ENCODE data around the gene SCYGR6.
"Not testable (repeated sequence)": the region's sequence is repeated elsewhere in the genome, so short reads cannot be mapped to it uniquely, and the experiment has no call there.

SCYGR6 gene

GRCh38 chr2:227724394-227725039 lies at the start of gene SCYGR6:
Gene SCYGR6, minus strand, starts transcription at chr2:227724757. Its CDS starts 0 bp downstream, at chr2:227724757.
- no peak for DNase-seq

DNA sequence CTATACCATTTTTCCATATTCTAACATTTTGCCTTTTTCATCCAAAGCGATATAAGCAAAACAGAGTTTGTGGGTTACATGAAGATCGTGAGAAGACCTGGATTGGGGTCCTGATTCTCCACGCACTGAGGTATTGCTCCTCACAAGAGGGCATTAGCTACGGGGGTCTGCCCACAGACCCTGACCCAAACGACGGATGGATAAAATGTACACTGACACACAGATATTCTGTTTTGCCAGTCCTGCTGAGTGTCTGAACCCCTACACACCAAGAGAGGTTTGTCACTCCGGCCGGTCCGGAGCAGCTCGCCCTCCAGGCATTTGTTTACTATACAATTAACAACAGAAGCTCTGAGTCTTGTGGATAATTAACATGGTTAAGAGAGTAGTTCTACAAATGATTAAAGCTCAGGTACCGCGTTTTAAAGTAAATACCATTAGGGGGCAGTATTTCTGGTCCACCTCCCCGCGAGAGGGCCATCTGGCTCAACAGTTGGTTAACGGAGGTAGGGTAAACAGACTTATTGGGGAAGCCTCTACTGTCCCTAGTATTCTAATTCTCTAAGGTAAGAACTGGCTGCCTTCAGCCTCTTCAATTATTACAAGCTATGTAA lies 49.6 kb upstream of the SCYGR6 start:
- DNase-seq, result no peak

DNA sequence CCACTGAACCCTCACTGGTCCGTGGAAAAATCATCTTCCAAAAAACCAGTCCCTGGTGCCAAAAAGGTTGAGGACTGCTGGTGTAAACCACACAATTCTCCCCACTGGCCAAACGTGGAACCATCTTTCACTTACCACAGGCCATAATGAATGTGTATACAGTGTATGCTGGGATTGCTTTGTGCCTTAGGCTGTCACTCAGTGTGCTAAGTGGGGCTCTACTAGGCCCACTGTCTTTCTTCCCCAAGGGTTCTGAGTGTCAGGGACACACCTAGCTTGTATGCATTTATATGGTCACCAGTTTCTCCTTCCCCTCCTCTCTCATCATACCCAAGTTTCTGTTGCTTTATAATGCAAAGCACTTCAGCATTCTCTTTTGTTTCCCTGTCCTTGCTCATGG lies 48.4 kb upstream of the SCYGR6 start:
- DNase-seq, result no peak

- DNase-seq, result no peak
Measured at GRCh38 chr2:227772197-227772661, 47.7 kb upstream of the SCYGR6 start.

GRCh38 chr2:227767830-227768229 lies 43.3 kb upstream of the SCYGR6 start:
- DNase-seq, result no peak

GRCh38 chr2:227766373-227766883 lies 41.9 kb upstream of the SCYGR6 start:
- no peak for DNase-seq

DNA sequence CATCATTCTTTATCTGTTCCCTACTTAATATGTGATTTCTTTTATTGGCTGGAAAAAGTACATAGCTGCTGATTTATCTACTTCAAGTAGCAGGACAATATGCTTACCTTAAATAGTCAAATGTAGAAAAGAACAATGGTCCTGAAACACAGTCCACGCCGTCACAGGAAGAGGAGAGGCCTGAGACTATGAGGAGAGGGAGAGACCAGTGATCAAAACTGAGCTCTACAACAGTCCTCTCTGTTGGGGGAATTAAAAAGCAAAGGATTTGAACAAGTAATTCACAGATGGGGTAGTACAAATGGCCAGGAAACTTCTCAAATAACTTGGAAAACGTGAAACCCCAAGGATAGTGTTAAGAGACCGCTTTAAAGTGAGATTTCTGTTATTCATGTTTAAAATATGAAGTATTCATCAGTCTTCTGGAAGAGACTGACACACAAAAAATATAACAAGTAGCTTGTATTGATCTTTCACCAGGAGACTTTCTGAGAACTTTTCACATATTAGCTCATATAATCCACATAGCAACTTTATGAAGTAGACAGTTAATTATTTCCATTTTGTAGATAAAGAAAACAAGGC lies 41.3 kb upstream of the SCYGR6 start:
- no peak for DNase-seq

DNA sequence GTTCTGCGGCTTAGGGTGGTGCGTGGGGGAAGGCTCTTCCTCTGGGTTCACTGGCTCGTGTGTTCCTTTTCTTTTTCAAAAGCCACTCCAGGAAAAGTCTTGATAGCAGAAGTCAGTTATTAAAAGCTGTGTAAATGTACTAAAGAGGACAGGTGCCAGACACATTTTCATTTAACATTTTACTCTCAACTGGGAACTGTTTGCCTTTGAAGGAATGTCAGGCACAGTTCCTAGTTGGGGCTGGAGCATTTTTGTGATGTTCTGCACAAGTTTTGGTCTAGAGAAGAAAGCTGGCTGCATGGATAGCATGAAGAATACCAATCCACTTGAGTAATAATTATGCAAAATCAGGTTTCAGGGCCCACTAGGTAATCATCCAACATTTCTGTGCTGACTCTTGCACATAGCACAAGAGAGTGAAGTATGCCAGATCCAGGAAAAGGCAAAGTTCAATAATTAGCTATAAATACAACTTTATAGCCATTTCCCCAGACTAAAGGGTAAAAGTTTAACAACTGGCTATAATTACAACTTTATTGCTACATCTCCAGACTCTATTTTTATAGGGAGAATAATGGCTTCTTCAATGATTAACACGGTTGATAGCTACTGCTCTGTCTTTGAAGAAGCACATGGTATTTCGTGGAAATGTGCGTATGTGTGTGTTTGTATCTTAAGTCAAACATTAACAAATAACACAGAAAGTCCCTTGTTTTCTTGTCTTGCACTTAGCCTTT lies 37.4 kb upstream of the SCYGR6 start:
- DNase-seq, result no peak

- no peak for DNase-seq
Measured at GRCh38 chr2:227759411-227760118, 35.0 kb upstream of the SCYGR6 start.

DNA sequence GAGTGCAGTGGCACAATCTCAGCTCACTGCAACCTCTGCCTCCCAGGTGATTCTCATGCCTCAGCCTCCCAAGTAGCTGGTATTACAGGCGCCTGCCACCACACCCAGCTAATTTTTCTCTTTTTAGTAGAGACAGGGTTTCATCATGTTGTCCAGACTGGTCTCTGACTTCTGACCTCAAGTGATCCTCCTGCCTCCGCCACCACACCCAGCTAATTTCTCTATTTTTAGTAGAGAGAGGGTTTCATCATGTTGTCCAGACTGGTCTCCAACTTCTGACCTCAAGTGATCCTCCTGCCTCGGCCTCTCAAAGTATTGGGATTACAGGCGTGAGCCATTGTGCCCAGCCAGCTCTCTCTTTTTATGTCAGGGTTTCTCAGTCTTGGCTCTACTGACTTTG lies 31.7 kb upstream of the SCYGR6 start:
- not testable (repeated sequence) for DNase-seq

DNA sequence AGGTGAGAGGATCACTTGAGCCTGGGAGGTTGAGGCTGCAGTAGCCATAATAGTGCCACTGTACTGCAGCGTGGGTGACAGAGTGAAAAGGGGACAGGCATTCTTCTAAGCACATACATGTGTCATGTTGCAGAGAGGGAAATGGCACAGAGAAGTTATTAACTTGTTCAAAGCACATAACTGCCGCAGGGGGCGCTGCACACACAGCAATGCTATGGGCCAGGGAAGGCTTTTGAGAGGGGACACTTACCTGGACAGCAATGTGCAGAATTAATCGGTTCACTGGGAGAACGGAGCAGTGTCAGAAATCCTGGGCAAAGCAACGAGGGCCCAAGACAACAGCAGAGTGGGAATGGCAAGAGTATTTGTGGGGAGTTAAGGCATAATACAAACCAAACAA lies 23.5 kb upstream of the SCYGR6 start:
- DNase-seq, result no peak

GRCh38 chr2:227745594-227745993 lies 21.0 kb upstream of the SCYGR6 start, which contains the start of gene SCYGR8:
Gene SCYGR8, plus strand, starts transcription at chr2:227745894. Its CDS starts 0 bp downstream, at chr2:227745894.
- no peak for DNase-seq

DNA sequence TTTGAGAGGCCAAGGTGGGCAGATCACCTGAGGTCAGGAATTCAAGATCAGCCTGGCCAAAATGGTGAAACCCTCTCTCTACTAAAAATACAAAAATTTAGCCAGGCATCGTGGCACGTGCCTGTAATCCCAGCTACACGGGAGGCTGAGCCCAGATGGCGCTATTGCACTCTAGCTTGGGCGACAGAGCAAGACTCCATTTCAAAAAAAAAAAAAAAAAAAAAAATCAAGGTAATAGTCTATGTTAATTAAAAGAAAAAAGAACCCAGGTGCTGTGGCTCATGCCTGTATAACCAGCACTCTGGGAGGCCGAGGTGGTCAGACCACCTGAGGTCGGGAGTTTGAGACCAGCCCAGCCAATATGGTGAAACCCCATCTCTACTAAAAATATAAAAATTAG lies 16.1 kb upstream of the SCYGR6 start:
- DNase-seq, result not testable (repeated sequence)

DNA sequence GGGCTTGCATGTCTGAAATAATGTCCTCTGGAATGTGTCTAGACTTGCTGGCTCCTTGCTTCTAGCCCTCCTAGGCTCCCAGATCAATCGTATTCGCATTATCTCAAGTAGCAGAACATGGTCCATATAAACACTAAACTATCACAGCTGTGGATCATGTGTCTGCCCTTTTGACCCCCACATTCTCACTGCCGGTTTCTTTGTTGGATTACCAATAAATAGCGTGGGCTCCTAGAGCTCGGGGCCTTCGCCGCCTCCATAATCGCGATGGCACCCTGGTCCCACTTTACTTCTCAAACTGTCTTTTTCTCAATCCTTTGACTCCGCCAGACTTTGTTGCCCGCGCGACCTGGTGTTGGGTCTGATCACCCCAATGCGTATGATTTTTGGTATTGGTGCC lies 14.8 kb upstream of the SCYGR6 start:
- no peak for DNase-seq

GRCh38 chr2:227728035-227728434 lies 3.5 kb upstream of the SCYGR6 start, which contains the start of gene SCYGR7:
Gene SCYGR7, plus strand, starts transcription at chr2:227728335. Its CDS starts 0 bp downstream, at chr2:227728335.
- no peak for DNase-seq

- not testable (repeated sequence) for DNase-seq
Measured at GRCh38 chr2:227722821-227723220, 1.7 kb downstream of the SCYGR6 start.

GRCh38 chr2:227720680-227721079 lies 3.9 kb downstream of the SCYGR6 start:
- DNase-seq, result no peak

DNA sequence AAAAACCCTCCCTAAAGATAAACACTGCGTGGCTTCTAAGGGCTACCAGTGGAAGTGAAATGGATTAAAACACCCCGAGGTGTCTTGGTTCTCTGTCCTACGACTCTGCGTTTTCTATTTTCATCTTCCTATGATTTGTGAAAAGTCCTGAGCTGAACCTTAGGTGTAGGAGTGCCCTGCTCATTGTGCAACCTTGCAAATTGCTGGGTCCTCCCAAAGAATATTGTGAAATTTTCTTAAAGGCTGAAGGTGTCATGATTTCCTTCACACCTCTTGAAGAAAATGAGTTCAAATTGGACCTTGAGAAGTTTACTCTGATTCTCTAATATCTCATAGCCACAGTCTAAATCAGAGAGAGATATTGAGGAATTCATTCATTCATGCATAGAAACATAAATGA lies 4.9 kb downstream of the SCYGR6 start:
- DNase-seq, result no peak

DNA sequence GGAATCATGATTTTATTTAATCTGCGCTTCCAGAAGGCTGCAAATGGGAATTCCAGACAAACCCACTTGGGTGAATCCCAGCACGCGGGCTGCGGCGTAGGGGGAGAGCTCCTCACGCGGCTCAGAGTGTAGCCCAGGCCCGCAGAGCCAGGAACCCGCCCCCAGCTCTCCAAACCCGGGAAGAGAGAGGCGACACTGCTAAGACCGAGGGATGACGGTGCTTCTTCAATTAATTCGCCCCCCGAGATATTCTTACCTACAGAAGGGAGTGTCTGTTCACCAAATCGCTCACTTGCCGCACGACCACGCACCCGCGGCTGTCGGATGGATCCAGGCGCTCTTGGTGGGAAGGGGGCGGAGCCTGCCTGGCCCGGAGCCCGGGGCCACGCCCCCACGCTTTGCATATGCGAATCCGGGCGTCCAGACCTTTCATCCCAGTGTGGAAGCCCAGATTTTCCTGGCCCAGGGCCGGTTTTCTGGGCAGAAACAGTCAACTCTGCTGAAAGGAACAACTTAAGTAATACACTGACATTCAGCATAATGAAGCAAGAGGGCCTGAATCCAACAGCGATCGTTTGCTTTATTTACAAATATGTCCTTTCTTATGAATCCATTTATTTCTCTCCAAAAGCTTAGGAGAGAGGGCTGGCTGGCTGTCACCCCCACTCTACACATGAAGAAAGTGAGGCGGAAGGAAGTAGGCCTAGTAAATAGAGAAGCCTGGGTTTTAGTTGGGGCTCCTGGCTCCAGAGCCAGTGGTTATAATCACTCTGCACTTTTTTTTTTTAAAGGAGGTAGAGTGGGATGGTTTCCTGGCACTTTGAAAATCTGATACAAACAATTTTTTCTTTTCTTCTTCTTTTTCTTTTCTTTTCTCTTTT lies 6.6 kb downstream of the SCYGR6 start, which contains the start of gene SLC19A3:
Gene SLC19A3 (minus strand): TSS at position 342 of the 881 bp plus-strand sequence. CDS start 15,710 bp downstream, outside the sequence.
- DNase-seq, result no peak

- DNase-seq, result no peak
Measured at GRCh38 chr2:227716501-227716900, 8.1 kb downstream of the SCYGR6 start.

- no peak for DNase-seq
Measured at GRCh38 chr2:227713291-227713690, 11.3 kb downstream of the SCYGR6 start.

Measured in NCI-H2081 treated with DMSO at 0.1 percent for 48 hours (cell line).